DND-41 (cell line): Measurements from ENCODE around the gene SEMA5B.

Source experiments
- EZH2 ChIP-seq: IDR thresholded peaks from 3 replicates; pipeline ENCODE4 v1.6.1; 2012; ENCODE audit warnings: borderline replicate concordance, low read depth, mild to moderate bottlenecking, moderate library complexity, low read length, inconsistent platforms; ENCODE audit not compliant: severe bottlenecking
- TF ChIP-seq, protein P1 (sequence below): IDR thresholded peaks from 2 replicates; pipeline ENCODE4 v1.5.1; 2012; ENCODE audit warnings: borderline replicate concordance, low read length, moderate library complexity, mild to moderate bottlenecking; ENCODE audit not compliant: poor library complexity, severe bottlenecking; ENCODE audit errors: extremely low read depth

DNA sequence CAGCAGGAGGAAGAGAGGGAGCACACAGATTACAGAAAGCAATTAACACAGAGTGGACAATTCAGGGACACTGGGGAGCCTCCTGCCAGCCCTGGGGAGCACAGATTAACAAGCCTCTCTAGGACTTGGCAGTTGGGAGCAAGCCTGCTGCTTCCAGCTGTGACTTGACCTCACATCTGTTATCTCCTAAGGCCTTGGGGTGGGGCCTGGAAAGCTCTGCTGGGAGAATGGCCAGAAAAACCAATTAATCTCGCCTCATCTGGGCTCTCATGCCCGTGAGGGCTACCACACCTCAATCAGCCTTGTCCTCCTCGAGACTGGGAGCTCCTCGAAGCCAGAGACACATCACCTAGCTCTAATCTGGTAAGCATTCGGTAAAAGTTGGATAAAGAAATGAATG, 39.1 kb downstream of the SEMA5B start:
- TF ChIP-seq, protein P1, sequence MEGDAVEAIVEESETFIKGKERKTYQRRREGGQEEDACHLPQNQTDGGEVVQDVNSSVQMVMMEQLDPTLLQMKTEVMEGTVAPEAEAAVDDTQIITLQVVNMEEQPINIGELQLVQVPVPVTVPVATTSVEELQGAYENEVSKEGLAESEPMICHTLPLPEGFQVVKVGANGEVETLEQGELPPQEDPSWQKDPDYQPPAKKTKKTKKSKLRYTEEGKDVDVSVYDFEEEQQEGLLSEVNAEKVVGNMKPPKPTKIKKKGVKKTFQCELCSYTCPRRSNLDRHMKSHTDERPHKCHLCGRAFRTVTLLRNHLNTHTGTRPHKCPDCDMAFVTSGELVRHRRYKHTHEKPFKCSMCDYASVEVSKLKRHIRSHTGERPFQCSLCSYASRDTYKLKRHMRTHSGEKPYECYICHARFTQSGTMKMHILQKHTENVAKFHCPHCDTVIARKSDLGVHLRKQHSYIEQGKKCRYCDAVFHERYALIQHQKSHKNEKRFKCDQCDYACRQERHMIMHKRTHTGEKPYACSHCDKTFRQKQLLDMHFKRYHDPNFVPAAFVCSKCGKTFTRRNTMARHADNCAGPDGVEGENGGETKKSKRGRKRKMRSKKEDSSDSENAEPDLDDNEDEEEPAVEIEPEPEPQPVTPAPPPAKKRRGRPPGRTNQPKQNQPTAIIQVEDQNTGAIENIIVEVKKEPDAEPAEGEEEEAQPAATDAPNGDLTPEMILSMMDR, result no peak
- no peak for TF ChIP-seq EZH2
